Measurements from ENCODE around the gene COX19.

- TF ChIP-seq CTCF (IDR thresholded peaks at IDR 0.05) = no peak
- no peak for TF ChIP-seq POLR2A (IDR thresholded peaks at IDR 0.05)
These were observed 30.0 kb upstream of the COX19 start for GRCh38 chr7:1005303-1005702.
